Measurements from ENCODE around the gene FGFR2. TPM values are rescaled to one million over a fixed set of nuclear protein-coding genes. Genes with fewer than 3 reads are reported as not detected.

Gene FGFR2
- total and polyA plus RNA-seq, 12 donors, result 0.09 to 0.81 (median 0.51) TPM

DNA sequence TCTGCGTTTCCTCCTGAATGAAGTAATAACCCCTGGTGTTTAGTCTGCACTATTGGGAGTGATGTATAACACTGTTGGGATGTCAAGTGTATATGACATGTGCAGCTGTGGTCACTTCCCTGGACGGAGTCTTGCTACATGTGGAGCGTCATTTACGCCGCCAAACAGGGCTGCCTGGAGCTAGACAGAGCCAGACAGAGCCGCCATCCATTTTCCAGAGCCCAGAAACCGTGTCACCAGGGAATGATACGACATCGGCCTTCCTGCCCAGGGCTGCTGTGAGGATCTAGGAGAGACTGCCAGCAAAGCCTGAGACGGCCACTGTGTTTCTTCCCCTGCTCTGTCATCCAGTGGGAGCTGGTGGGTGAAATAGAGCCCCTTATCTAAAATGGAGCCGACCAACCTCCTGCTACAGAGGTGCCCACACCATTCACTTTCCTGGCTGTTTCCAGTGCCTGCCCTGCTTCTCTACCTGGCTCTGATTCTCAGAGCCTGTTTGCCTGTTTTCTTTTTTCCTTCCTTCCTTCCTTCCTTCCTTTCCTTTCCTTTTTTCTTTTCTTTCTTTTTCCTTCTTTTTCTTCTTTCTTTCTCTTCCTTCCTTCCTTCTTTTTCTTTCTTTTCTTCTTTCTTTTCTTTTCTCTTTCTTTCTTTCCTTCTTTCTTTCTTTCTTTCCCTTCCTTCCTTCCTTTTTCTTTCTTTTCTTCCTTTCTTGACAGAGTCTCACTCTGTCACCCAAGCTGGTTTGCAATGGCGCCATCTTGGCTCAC is 13.3 kb upstream of the FGFR2 start:
- H3K36me3 ChIP-seq, result no peaks in the 10 kb centered on the region
- TF ChIP-seq, protein P1, sequence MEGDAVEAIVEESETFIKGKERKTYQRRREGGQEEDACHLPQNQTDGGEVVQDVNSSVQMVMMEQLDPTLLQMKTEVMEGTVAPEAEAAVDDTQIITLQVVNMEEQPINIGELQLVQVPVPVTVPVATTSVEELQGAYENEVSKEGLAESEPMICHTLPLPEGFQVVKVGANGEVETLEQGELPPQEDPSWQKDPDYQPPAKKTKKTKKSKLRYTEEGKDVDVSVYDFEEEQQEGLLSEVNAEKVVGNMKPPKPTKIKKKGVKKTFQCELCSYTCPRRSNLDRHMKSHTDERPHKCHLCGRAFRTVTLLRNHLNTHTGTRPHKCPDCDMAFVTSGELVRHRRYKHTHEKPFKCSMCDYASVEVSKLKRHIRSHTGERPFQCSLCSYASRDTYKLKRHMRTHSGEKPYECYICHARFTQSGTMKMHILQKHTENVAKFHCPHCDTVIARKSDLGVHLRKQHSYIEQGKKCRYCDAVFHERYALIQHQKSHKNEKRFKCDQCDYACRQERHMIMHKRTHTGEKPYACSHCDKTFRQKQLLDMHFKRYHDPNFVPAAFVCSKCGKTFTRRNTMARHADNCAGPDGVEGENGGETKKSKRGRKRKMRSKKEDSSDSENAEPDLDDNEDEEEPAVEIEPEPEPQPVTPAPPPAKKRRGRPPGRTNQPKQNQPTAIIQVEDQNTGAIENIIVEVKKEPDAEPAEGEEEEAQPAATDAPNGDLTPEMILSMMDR (IDR thresholded peaks at IDR 0.05), result no peak
- no peaks in the 10 kb centered on the region for H3K9me3 ChIP-seq
- ATAC-seq (no peak), DNase-seq (no peak)
- intact Hi-C loops (cut with DNase I), result loop anchor here in 2 of 10 donors (10.0 kb wide), 2 partner anchors 123 to 667 kb away; no protein-coding TSS in a partner anchor
- peaks cover 0 to 40% (median 32%) of the 10 kb centered on the region in 7 donors for H3K27me3 ChIP-seq
- 64 to 68% methylated on average over 12 of the region's 12 CpGs for WGBS, 2 donors
- H3K27ac ChIP-seq, result no peak overlapping the region
- H3K4me1 ChIP-seq, result peaks cover 0 to 10% (median 5%) of the 10 kb centered on the region in 9 donors
- H3K4me3 ChIP-seq, result no peak overlapping the region

DNA sequence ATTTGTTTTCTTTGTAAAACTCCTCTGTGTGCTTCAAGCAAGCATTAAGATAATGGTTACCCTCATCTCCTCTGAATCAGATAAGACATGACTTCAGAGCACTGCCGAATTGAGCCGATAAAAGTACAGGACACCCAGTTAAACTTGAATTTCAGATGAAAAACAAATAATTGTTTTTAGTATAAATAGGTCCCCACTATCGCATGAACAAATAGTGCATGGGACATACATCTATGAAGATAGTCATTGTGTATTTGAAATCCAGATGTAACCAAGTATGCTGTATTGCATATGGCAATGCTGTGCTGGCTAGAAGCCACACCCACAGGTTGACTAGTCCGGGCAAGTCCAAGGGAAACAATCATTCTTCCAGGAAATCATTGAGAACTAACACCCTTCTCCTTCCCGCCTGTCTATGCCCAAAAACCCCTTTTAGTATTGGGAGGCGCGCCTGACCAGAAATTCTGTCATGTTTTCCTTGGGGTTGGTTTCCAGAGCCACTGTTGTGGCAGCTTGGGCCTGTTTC is 12.6 kb upstream of the FGFR2 start:
- Histone ChIP-seq H3K4me3 (no peak overlapping the region), H3K27me3 (peaks cover 0 to 47% (median 35%) of the 10 kb centered on the region in 7 donors), H3K4me1 (peaks cover 0 to 9% (median 5%) of the 10 kb centered on the region in 9 donors), H3K9me3 (no peaks in the 10 kb centered on the region), H3K36me3 (no peaks in the 10 kb centered on the region), H3K27ac (no peak overlapping the region)
- no peak for ATAC-seq
- DNase-seq, result no peak
- intact Hi-C loops (cut with DNase I), result loop anchor here in 2 of 10 donors (10.0 kb wide), 2 partner anchors 124 to 666 kb away; no protein-coding TSS in a partner anchor
- TF ChIP-seq, protein P1 (IDR thresholded peaks at IDR 0.05), result no peak
- WGBS, 2 donors, result 79 to 80% methylated on average over 7 of the region's 7 CpGs

DNA sequence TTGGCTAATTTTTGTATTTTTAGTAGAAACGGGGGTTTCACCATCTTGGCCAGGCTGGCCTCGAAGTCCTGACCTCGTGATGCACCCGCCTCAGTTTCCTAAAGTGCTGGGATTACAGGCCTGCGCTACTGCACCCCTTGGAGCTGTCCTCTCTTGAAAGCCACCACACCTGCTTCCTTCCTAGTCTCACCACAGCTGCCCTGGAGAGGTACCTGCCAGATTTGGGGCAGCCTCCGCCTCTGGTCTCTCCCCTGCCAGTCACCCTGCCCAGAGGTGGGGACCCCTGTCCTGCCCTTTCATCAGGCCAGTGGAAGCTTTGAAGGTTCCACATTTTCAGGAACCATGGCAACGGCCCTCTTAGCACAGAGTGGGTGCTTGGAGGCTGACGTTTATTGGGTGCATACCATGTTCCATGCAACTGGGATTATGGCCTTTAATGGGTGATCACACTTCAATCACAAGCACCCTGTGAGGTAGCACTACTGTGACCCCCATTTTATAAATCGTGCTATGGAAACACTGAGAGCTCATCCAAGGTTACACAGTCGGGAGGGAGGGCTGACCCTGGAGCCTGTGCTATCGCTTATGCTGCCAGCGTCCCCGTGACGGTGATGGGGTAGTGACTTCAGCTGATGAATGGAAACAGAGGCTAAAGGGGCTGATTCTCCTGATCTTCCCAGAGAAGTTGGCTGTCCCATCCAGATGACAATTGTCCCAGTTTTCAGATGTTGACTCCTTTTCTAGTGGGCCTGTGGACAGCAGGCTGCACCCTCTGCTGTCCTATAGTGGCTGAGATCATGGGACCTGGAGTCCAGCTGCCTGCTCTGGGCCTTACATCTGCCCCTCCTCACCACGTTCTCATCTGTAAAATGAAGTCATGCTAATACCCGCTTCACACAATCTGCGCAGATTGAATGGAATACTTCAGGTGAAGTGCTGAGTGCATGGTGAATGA is 11.5 kb upstream of the FGFR2 start:
- intact Hi-C loops (cut with DNase I), result loop anchor here (5.0 to 10.0 kb wide), 5 partner anchors 125 to 667 kb away; no protein-coding TSS in a partner anchor
- ATAC-seq (peak in 1 of 8 donors; percentile 12), DNase-seq (no peak)
- H3K27ac ChIP-seq, result no peak overlapping the region
- H3K27me3 ChIP-seq, result peaks cover 0 to 57% (median 39%) of the 10 kb centered on the region in 7 donors
- H3K4me3 ChIP-seq, result no peak overlapping the region
- TF ChIP-seq, protein P1 (IDR thresholded peaks at IDR 0.05), result no peak
- H3K9me3 ChIP-seq, result no peaks in the 10 kb centered on the region
- 83 to 88% methylated on average over 17 of the region's 17 CpGs for WGBS, 2 donors
- no peaks in the 10 kb centered on the region for H3K36me3 ChIP-seq
- H3K4me1 ChIP-seq, result peaks cover 0 to 6% (median 5%) of the 10 kb centered on the region in 9 donors

Measured in heart right ventricle (tissue), 16 donors.